Loucy (cell line): Measurements from ENCODE around the gene ADTRP.

Experiments used
- H2AFZ ChIP-seq: fragments of 200-600 bp; sonication (generic); 2 replicates; pipeline ENCODE4 v1.6.0; 2016; ENCODE audit warnings: antibody characterized with exemption, mild to moderate bottlenecking, low read length, moderate library complexity
- H3F3A ChIP-seq: fragments of 200-600 bp; 2 replicates; pipeline ENCODE4 v1.6.0; 2016; ENCODE audit warnings: antibody characterized with exemption, low read depth, mild to moderate bottlenecking
- H3K27me3 ChIP-seq: fragments of 200-600 bp; sonication (generic); 2 replicates; pipeline ENCODE4 v1.6.1; 2014; ENCODE audit warnings: low read length, mild to moderate bottlenecking; ENCODE audit not compliant: insufficient read depth, poor library complexity, severe bottlenecking
- H3K36me3 ChIP-seq: fragments of 200-600 bp; sonication (generic); 2 replicates; pipeline ENCODE4 v1.6.1; 2016; ENCODE audit warnings: low read length; ENCODE audit not compliant: insufficient read depth
- H3K4me1 ChIP-seq: fragments of 200-600 bp; sonication (generic); 2 replicates; pipeline ENCODE4 v1.5.1; 2014; ENCODE audit warnings: low read length, mild to moderate bottlenecking; ENCODE audit not compliant: insufficient read depth, poor library complexity, severe bottlenecking
- H3K4me2 ChIP-seq: fragments of 200-600 bp; sonication (generic); 2 replicates; pipeline ENCODE4 v1.6.0; 2014; ENCODE audit warnings: antibody characterized with exemption, low read length, low read depth, mild to moderate bottlenecking; ENCODE audit not compliant: poor library complexity, severe bottlenecking
- H3K4me3 ChIP-seq: fragments of 200-600 bp; sonication (generic); 2 replicates; pipeline ENCODE4 v1.5.1; 2014; ENCODE audit warnings: low read length, mild to moderate bottlenecking, mixed read lengths; ENCODE audit not compliant: poor library complexity, severe bottlenecking
- H3K79me2 ChIP-seq: fragments of 200-600 bp; sonication (generic); 2 replicates; pipeline ENCODE4 v1.6.1; 2014; ENCODE audit warnings: low read length; ENCODE audit not compliant: insufficient read depth
- H3K9ac ChIP-seq: fragments of 200-600 bp; sonication (generic); 2 replicates; pipeline ENCODE4 v1.6.0; 2014; ENCODE audit warnings: mild to moderate bottlenecking, low read depth, low read length, moderate library complexity; ENCODE audit not compliant: poor library complexity, severe bottlenecking
- H3K9me2 ChIP-seq: fragments of 200-600 bp; sonication (generic); replicated peaks from 2 replicates; pipeline ENCODE4 v1.6.1; 2016; ENCODE audit warnings: low read depth, low read length, mixed read lengths
- H3K9me3 ChIP-seq: fragments of 200-600 bp; sonication (generic); 2 replicates; pipeline ENCODE4 v1.6.1; 2014; ENCODE audit warnings: mild to moderate bottlenecking, antibody characterized with exemption, low read length, low read depth; ENCODE audit not compliant: insufficient read depth
- H4K20me1 ChIP-seq: fragments of 200-600 bp; sonication (generic); 2 replicates; pipeline ENCODE4 v1.6.0; 2014; ENCODE audit warnings: antibody characterized with exemption, low read length, mild to moderate bottlenecking; ENCODE audit not compliant: insufficient read depth, poor library complexity, severe bottlenecking
- CTCF ChIP-seq: fragments of 200-600 bp; sonication (generic); conservative IDR thresholded peaks from 2 replicates; pipeline ENCODE4 v1.5.1; 2014; ENCODE audit warnings: mild to moderate bottlenecking, antibody characterized with exemption, low read length
- EZH2phosphoT487 ChIP-seq: fragments of 200-600 bp; IDR thresholded peaks from 2 replicates; pipeline ENCODE4 v1.6.1; 2018; ENCODE audit warnings: antibody characterized with exemption, mild to moderate bottlenecking, moderate library complexity, borderline replicate concordance

Gene ADTRP

GRCh38 chr6:11712760-11713159 lies 65.8 kb downstream of the ADTRP start:
- Histone ChIP-seq H3K4me1 (no peaks in the 10 kb centered on the region), H3K4me3 (no peak overlapping the region), H3K9me2 (no peaks in the 10 kb centered on the region), H3K4me2 (no peak overlapping the region), H3K9me3 (no peaks in the 10 kb centered on the region), H3F3A (no peaks in the 10 kb centered on the region), H3K27me3 (no peaks in the 10 kb centered on the region), H4K20me1 (no peaks in the 10 kb centered on the region), H3K79me2 (no peaks in the 10 kb centered on the region), H3K9ac (no peak overlapping the region), H2AFZ (no peak overlapping the region), H3K36me3 (no peaks in the 10 kb centered on the region)
- TF ChIP-seq CTCF (no peak), EZH2phosphoT487 (no peak)

- H3K36me3 ChIP-seq = no peaks in the 10 kb centered on the region
- H3K9ac ChIP-seq = no peak overlapping the region
- no peaks in the 10 kb centered on the region for H3K9me3 ChIP-seq
- no peaks in the 10 kb centered on the region for H3K27me3 ChIP-seq
- no peak overlapping the region for H2AFZ ChIP-seq
- no peak for TF ChIP-seq CTCF
- TF ChIP-seq EZH2phosphoT487 = no peak
- no peaks in the 10 kb centered on the region for H3K9me2 ChIP-seq
- H3K79me2 ChIP-seq = no peaks in the 10 kb centered on the region
- H3K4me1 ChIP-seq = no peaks in the 10 kb centered on the region
- no peaks in the 10 kb centered on the region for H4K20me1 ChIP-seq
- H3K4me2 ChIP-seq = no peak overlapping the region
- H3F3A ChIP-seq = no peaks in the 10 kb centered on the region
- no peak overlapping the region for H3K4me3 ChIP-seq
These were observed 66.5 kb downstream of the ADTRP start for GRCh38 chr6:11711984-11712711.

GRCh38 chr6:11711003-11711983 lies 67.3 kb downstream of the ADTRP start:
- Histone ChIP-seq H2AFZ (no peak overlapping the region), H3K4me1 (no peaks in the 10 kb centered on the region), H3K9me2 (no peaks in the 10 kb centered on the region), H3K36me3 (no peaks in the 10 kb centered on the region), H3K4me2 (no peak overlapping the region), H3K79me2 (no peaks in the 10 kb centered on the region), H3K9me3 (no peaks in the 10 kb centered on the region), H3K4me3 (no peak overlapping the region), H3F3A (no peaks in the 10 kb centered on the region), H3K27me3 (no peaks in the 10 kb centered on the region), H3K9ac (no peak overlapping the region), H4K20me1 (no peaks in the 10 kb centered on the region)
- TF ChIP-seq EZH2phosphoT487 = no peak
- TF ChIP-seq CTCF = no peak
